HepG2 (cell line): ENCODE measurements around the gene CHID1. TPM values are rescaled to one million over a fixed set of nuclear protein-coding genes. Genes with fewer than 3 reads are reported as not detected.

Source experiments
- CBX1 ChIP-seq: IDR thresholded peaks from one replicate; pipeline ENCODE4 v1.6.1; 2016; ENCODE audit warnings: antibody characterized with exemption, low read depth
- HOXA7 ChIP-seq: sonication (generic); formaldehyde crosslinking; IDR thresholded peaks from 2 replicates; pipeline ENCODE4 v1.8.1; 2022; ENCODE audit warnings: mild to moderate bottlenecking, missing genetic modification reagents, moderate library complexity
- JUND ChIP-seq: sonication (generic); formaldehyde crosslinking; IDR thresholded peaks from 2 replicates; pipeline ENCODE4 v1.8.0; 2022; ENCODE audit warnings: mild to moderate bottlenecking, missing genetic modification reagents
- MLLT10 ChIP-seq: sonication (generic); formaldehyde crosslinking; IDR thresholded peaks from 2 replicates; pipeline ENCODE4 v1.4.0; 2020; ENCODE audit warnings: missing genetic modification reagents
- NONO ChIP-seq, 2 experiments: fragments of 450-650 bp in 1 of 2; sonication (generic) in 1 of 2; formaldehyde crosslinking in 1 of 2; IDR thresholded peaks in 1 of 2; conservative IDR thresholded peaks in 1 of 2; 2 replicates each; pipeline versions ENCODE4 v1.6.1 to v1.8.0; 2017 to 2022; ENCODE audit warnings: mild to moderate bottlenecking in 1 of 2, missing genetic modification reagents in 1 of 2, moderate library complexity in 1 of 2
- NR0B2 ChIP-seq: sonication (generic); formaldehyde crosslinking; IDR thresholded peaks from 2 replicates; pipeline ENCODE4 v1.4.0; 2020; ENCODE audit warnings: mild to moderate bottlenecking, missing genetic modification reagents
- PATZ1 ChIP-seq: sonication (generic); formaldehyde crosslinking; IDR thresholded peaks from 2 replicates; pipeline ENCODE4 v1.4.0; 2020; ENCODE audit warnings: missing genetic modification reagents
- PHB2 ChIP-seq: fragments of 450-650 bp; IDR thresholded peaks from 2 replicates; pipeline ENCODE4 v1.6.1; 2018; ENCODE audit not compliant: partially characterized antibody
- SNAPC5 ChIP-seq: sonication (generic); formaldehyde crosslinking; IDR thresholded peaks from 2 replicates; pipeline ENCODE4 v1.8.1; 2023; ENCODE audit warnings: mild to moderate bottlenecking, missing genetic modification reagents, borderline replicate concordance
- SPEN ChIP-seq: sonication (generic); formaldehyde crosslinking; IDR thresholded peaks from 2 replicates; pipeline ENCODE4 v1.5.1; 2020; ENCODE audit warnings: low read depth, mild to moderate bottlenecking, missing genetic modification reagents
- STAG1 ChIP-seq: sonication (generic); formaldehyde crosslinking; IDR thresholded peaks from 2 replicates; pipeline ENCODE4 v1.4.0; 2020; ENCODE audit warnings: missing genetic modification reagents
- TBP ChIP-seq: sonication (generic); formaldehyde crosslinking; IDR thresholded peaks from 2 replicates; pipeline ENCODE4 v1.5.0; 2020; ENCODE audit warnings: missing genetic modification reagents
- ZFP91 ChIP-seq: sonication (generic); formaldehyde crosslinking; IDR thresholded peaks from 2 replicates; pipeline ENCODE4 v1.9.0; 2022; ENCODE audit warnings: missing genetic modification reagents, mild to moderate bottlenecking, borderline replicate concordance
- ZFY ChIP-seq: sonication (generic); formaldehyde crosslinking; IDR thresholded peaks from 2 replicates; pipeline ENCODE4 v1.4.0; 2020; ENCODE audit warnings: missing genetic modification reagents
- ZNF646 ChIP-seq: sonication (generic); formaldehyde crosslinking; IDR thresholded peaks from 2 replicates; pipeline ENCODE4 v1.9.0; 2021; ENCODE audit warnings: mild to moderate bottlenecking, missing genetic modification reagents
- ZNF672 ChIP-seq: sonication (generic); formaldehyde crosslinking; IDR thresholded peaks from 2 replicates; pipeline ENCODE4 v1.8.1; 2022; ENCODE audit warnings: missing genetic modification reagents
- ZNF83 ChIP-seq: sonication (generic); formaldehyde crosslinking; IDR thresholded peaks from 2 replicates; pipeline ENCODE4 v1.4.0; 2020; ENCODE audit warnings: missing genetic modification reagents, mild to moderate bottlenecking, borderline replicate concordance
- ZSCAN12 ChIP-seq: sonication (generic); formaldehyde crosslinking; IDR thresholded peaks from 2 replicates; pipeline ENCODE4 v1.9.0; 2021; ENCODE audit warnings: mild to moderate bottlenecking, missing genetic modification reagents
- polyA plus RNA-seq, 8 experiments: library from polyadenylated mRNA; depleted of rRNA in 3 of 8; stranded (reverse) in 7 of 8; unstranded in 1 of 8; fragments of >200 nt; fragmentation: Illumina TruSeq in 4 of 8; extraction: Trizol in 4 of 8; gene quantifications; 2 replicates each; pipeline versions ENCODE4 v1.2.1 to v1.2.3, GENCODE V29; 2011 to 2016; ENCODE audit warnings: low read depth in 4 of 8, missing spikeins in 1 of 8, mixed read lengths in 1 of 8; ENCODE audit not compliant: insufficient read depth in 1 of 8
- total RNA-seq, 5 experiments: library from RNA; depleted of rRNA; stranded (reverse); fragments of >200 nt; fragmentation: Illumina TruSeq; extraction: Trizol; gene quantifications; 2 replicates each; pipeline ENCODE4 v1.2.3, GENCODE V29; 2016; ENCODE audit warnings: low read depth in 1 of 5

The CHID1 gene
- total and polyA plus RNA-seq, 2 of the 13 experiments (the other 11 are each of a cell fraction or from before 2014, with no cell fraction given), result 65.1 to 93.6 TPM

GRCh38 chr11:844693-845644 lies 65.6 kb downstream of the CHID1 start (continued):
- TF ChIP-seq ZNF646 (CRISPR knock-in tag) (no peak), STAG1 (CRISPR knock-in tag) (no peak), ZSCAN12 (CRISPR knock-in tag) (no peak), TBP (CRISPR knock-in tag) (no peak), MLLT10 (no peak), ZNF672 (CRISPR knock-in tag) (no peak), HOXA7 (CRISPR knock-in tag) (no peak), SNAPC5 (CRISPR knock-in tag) (no peak), PATZ1 (CRISPR knock-in tag) (peak; percentile 71; the same call in 1 of the 2 replicates), ZFY (CRISPR knock-in tag) (no peak), PHB2 (no peak), JUND (CRISPR knock-in tag) (no peak), SPEN (CRISPR knock-in tag) (0 out of 2 replicates have a peak, but pooled peaks have one; percentile 21), NONO (IDR thresholded peaks at IDR 0.05) (no peak), NONO (CRISPR knock-in tag; conservative IDR thresholded peaks at IDR 0.05) (0 out of 2 replicates have a peak, but pooled peaks have one; percentile 41), ZFP91 (CRISPR knock-in tag) (no peak; the same call in 1 of the 2 replicates), ZNF83 (CRISPR knock-in tag) (no peak), CBX1 (no peak), NR0B2 (no peak)
